SU-DHL-6 (cell line): ENCODE measurements around the gene PTPRK.

Source experiments
- EZH2phosphoT487 ChIP-seq: fragments of 200-600 bp; sonication (generic), shearing (Covaris generic); conservative IDR thresholded peaks from 2 replicates; pipeline ENCODE4 v1.6.1; 2018; ENCODE audit warnings: mild to moderate bottlenecking, antibody characterized with exemption, low read length, moderate library complexity, mixed read lengths
- TF ChIP-seq, protein P1 (sequence below): fragments of 200-600 bp; sonication (generic); IDR thresholded peaks from one replicate; pipeline ENCODE4 v1.5.1; 2017; ENCODE audit warnings: antibody characterized with exemption, mild to moderate bottlenecking, low read length, moderate library complexity; ENCODE audit not compliant: insufficient read depth, poor library complexity, severe bottlenecking

DNA sequence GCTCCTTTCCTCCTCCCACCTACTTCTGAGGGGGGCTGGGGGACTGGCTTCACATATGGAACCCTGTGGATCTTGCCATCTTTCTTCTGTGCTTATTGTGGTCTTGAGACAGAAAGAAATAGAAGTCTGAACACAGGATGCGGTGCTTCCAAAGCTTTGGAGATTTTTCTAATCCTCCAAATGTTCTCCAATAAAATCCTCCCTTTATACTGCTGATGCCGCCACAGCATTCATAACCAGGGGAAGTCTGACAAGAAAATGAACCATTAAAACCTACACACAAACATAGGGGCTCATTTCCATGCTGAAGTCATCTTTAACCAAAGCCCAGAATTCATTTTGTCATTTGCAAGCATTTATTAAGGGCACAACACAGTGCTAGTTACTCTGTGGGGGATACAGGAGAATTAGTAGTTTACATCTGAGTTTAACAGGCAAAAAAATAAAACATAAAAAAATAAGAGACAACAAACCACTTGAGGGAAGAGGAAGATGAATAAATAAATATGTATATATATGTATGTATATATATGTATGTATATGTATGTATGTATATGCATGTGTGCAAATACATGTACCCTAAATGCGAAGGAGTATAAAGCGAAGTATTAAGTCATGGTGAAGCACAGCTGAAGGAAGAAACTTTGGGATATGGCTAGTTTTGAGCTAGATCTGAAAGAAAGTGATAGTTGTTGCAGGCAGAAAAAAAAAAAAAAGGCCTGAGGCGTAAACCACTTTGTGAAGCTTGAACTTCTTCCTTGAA is 5.9 kb upstream of the PTPRK start:
- no peak for TF ChIP-seq EZH2phosphoT487
- TF ChIP-seq, protein P1, sequence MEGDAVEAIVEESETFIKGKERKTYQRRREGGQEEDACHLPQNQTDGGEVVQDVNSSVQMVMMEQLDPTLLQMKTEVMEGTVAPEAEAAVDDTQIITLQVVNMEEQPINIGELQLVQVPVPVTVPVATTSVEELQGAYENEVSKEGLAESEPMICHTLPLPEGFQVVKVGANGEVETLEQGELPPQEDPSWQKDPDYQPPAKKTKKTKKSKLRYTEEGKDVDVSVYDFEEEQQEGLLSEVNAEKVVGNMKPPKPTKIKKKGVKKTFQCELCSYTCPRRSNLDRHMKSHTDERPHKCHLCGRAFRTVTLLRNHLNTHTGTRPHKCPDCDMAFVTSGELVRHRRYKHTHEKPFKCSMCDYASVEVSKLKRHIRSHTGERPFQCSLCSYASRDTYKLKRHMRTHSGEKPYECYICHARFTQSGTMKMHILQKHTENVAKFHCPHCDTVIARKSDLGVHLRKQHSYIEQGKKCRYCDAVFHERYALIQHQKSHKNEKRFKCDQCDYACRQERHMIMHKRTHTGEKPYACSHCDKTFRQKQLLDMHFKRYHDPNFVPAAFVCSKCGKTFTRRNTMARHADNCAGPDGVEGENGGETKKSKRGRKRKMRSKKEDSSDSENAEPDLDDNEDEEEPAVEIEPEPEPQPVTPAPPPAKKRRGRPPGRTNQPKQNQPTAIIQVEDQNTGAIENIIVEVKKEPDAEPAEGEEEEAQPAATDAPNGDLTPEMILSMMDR, result no peak
